Transverse colon (tissue), 4 donors: Measurements from ENCODE around the gene COMMD3. TPM values are rescaled to one million over a fixed set of nuclear protein-coding genes. Genes with fewer than 3 reads are reported as not detected.

Source experiments
- DNase-seq: peaks from one replicate; pipeline ENCODE4 v3.0.0-alpha.2; 2019
- H3K27ac ChIP-seq, 4 donors: fragments of 200-600 bp; sonication (generic); 2 replicates each; pipeline ENCODE4 v1.5.1; 2016 to 2018; ENCODE audit warnings: inconsistent platforms in 4 of 4
- H3K27me3 ChIP-seq: fragments of 200-600 bp; sonication (generic); 2 replicates; pipeline ENCODE4 v1.5.1; 2017; ENCODE audit warnings: inconsistent platforms
- H3K36me3 ChIP-seq, 4 donors: fragments of 200-600 bp; sonication (generic); 2 replicates each; pipeline ENCODE4 v1.5.1; 2017 to 2019; ENCODE audit warnings: inconsistent platforms in 4 of 4
- H3K4me1 ChIP-seq, 4 donors: fragments of 200-600 bp; sonication (generic); 2 replicates each; pipeline ENCODE4 v1.5.1; 2017 to 2020; ENCODE audit warnings: inconsistent platforms in 4 of 4
- H3K4me3 ChIP-seq, 4 donors: fragments of 200-600 bp; sonication (generic); 1 replicate in 1 of 4; 2 replicates in 3 of 4; pipeline versions ENCODE4 v1.5.1 to v1.6.1; 2017 to 2019; ENCODE audit warnings: inconsistent platforms in 4 of 4
- H3K9me3 ChIP-seq, 2 donors: fragments of 200-600 bp; sonication (generic); 2 replicates each; pipeline ENCODE4 v1.5.1; 2017 to 2019; ENCODE audit warnings: inconsistent platforms in 2 of 2
- CTCF ChIP-seq, 5 experiments: fragments of 200-600 bp in 3 of 5; fragments of 450-650 bp in 2 of 5; sonication (generic) in 3 of 5; IDR thresholded peaks; 1 replicate in 2 of 5; 2 replicates in 3 of 5; pipeline ENCODE4 v1.5.1; 2016 to 2017; ENCODE audit warnings: antibody characterized with exemption in 5 of 5, inconsistent platforms in 3 of 5, mild to moderate bottlenecking in 2 of 5, moderate library complexity in 1 of 5
- EP300 ChIP-seq: sonication (generic); formaldehyde crosslinking; IDR thresholded peaks from one replicate; pipeline ENCODE4 v1.6.1; 2017; ENCODE audit warnings: antibody characterized with exemption, low read depth
- POLR2A ChIP-seq: fragments of 450-650 bp; IDR thresholded peaks from one replicate; pipeline ENCODE4 v1.6.1; 2016; ENCODE audit warnings: antibody characterized with exemption, mild to moderate bottlenecking, moderate library complexity
- POLR2AphosphoS5 ChIP-seq, 3 donors: sonication (generic); formaldehyde crosslinking; IDR thresholded peaks; one replicate each; pipeline ENCODE4 v1.6.1; 2016; ENCODE audit warnings: antibody characterized with exemption in 3 of 3
- WGBS, 2 donors: methylation state at CpG; one replicate each; pipeline ENCODE4 v1.1.5; 2018; ENCODE audit warnings: low coverage in 1 of 2; 5-methylcytosine and 5-hydroxymethylcytosine counted together
- in situ Hi-C, 4 donors: fragments of 200-750 bp; cut with MboI; loops; one replicate each; pipeline versions ENCODE4 v1.15.0 to v1.15.1; 2017; ENCODE audit warnings: low sequenced_read_pairs in 3 of 4, low pct_ligation_motif_present in 1 of 4, low pct_unique_long_range_greater_than_20kb in 1 of 4
- intact Hi-C: fragments of 100-400 bp; cut with DNase I; formaldehyde crosslinking; loops from one replicate; pipeline ENCODE4 v1.15.1; 2023; ENCODE audit warnings: low total_unique reads
- total RNA-seq, 4 donors: library from RNA; depleted of rRNA; stranded (reverse); fragments of >200 nt; gene quantifications; one replicate each; pipeline ENCODE4 v1.1.0, GENCODE V29; 2016

The COMMD3 gene
- total RNA-seq, 4 donors from 2014 or later: 3.0 to 35.1 (median 18.3) TPM

GRCh38 chr10:22365233-22365632 is 49.0 kb downstream of the COMMD3 start:
- in situ Hi-C loops: no loop called here
- H3K9me3 ChIP-seq: no peaks in the 10 kb centered on the region

GRCh38 chr10:22365644-22366434 is 49.7 kb downstream of the COMMD3 start:
- Histone ChIP-seq H3K27ac (no peak overlapping the region), H3K9me3 (no peaks in the 10 kb centered on the region), H3K27me3 (no peaks in the 10 kb centered on the region), H3K4me3 (no peak overlapping the region), H3K4me1 (no peaks in the 10 kb centered on the region), H3K36me3 (no peaks in the 10 kb centered on the region)
- WGBS, 2 donors: 87 to 90% methylated on average over 4 of the region's 4 CpGs
- no peak for TF ChIP-seq CTCF (IDR thresholded peaks at IDR 0.05)
- TF ChIP-seq POLR2AphosphoS5 (IDR thresholded peaks at IDR 0.05): no peak
- no peak for TF ChIP-seq POLR2A
- TF ChIP-seq EP300: no peak
- in situ Hi-C loops (no loop called here), intact Hi-C loops (no loop called here)
- no peak for DNase-seq

More at GRCh38 chr10:22365233-22365632, 49.0 kb downstream of the COMMD3 start:
- Histone ChIP-seq H3K27ac (no peak overlapping the region), H3K4me3 (no peak overlapping the region), H3K4me1 (no peaks in the 10 kb centered on the region), H3K27me3 (no peaks in the 10 kb centered on the region), H3K36me3 (no peaks in the 10 kb centered on the region)
- no peak for TF ChIP-seq POLR2A
- no peak for TF ChIP-seq POLR2AphosphoS5 (IDR thresholded peaks at IDR 0.05)
- no peak for TF ChIP-seq CTCF (IDR thresholded peaks at IDR 0.05)
- no peak for TF ChIP-seq EP300
- intact Hi-C loops: no loop called here
- DNase-seq: no peak
- WGBS, 2 donors: 71 to 88% methylated on average over 1 of the region's 1 CpG

- DNase-seq: no peak
- TF ChIP-seq CTCF (IDR thresholded peaks at IDR 0.05) (no peak), EP300 (no peak), POLR2AphosphoS5 (IDR thresholded peaks at IDR 0.05) (no peak), POLR2A (no peak)
- H3K4me1 ChIP-seq: no peaks in the 10 kb centered on the region
- no peaks in the 10 kb centered on the region for H3K36me3 ChIP-seq
- in situ Hi-C loops (no loop called here), intact Hi-C loops (no loop called here)
- no peak overlapping the region for H3K4me3 ChIP-seq
- H3K9me3 ChIP-seq: no peaks in the 10 kb centered on the region
- H3K27ac ChIP-seq: no peak overlapping the region
- H3K27me3 ChIP-seq: no peaks in the 10 kb centered on the region
These were observed 50.2 kb downstream of the COMMD3 start for GRCh38 chr10:22366435-22366703.

GRCh38 chr10:22366771-22367170 is 50.6 kb downstream of the COMMD3 start:
- Histone ChIP-seq H3K4me1 (no peaks in the 10 kb centered on the region), H3K36me3 (no peaks in the 10 kb centered on the region), H3K4me3 (no peak overlapping the region), H3K9me3 (no peaks in the 10 kb centered on the region), H3K27ac (no peak overlapping the region), H3K27me3 (no peaks in the 10 kb centered on the region)
- WGBS, 2 donors: 54 to 57% methylated on average over 2 of the region's 2 CpGs
- in situ Hi-C loops: no loop called here
- DNase-seq: no peak
- TF ChIP-seq POLR2A (no peak), CTCF (IDR thresholded peaks at IDR 0.05) (no peak), POLR2AphosphoS5 (IDR thresholded peaks at IDR 0.05) (no peak), EP300 (no peak)
- intact Hi-C loops: no loop called here
